Measurements from ENCODE around the gene TBC1D1. TPM values are rescaled to one million over a fixed set of nuclear protein-coding genes. Genes with fewer than 3 reads are reported as not detected.

The TBC1D1 gene
- total RNA-seq, 1 experiment from 2014 or later, result 42.6 TPM

DNA sequence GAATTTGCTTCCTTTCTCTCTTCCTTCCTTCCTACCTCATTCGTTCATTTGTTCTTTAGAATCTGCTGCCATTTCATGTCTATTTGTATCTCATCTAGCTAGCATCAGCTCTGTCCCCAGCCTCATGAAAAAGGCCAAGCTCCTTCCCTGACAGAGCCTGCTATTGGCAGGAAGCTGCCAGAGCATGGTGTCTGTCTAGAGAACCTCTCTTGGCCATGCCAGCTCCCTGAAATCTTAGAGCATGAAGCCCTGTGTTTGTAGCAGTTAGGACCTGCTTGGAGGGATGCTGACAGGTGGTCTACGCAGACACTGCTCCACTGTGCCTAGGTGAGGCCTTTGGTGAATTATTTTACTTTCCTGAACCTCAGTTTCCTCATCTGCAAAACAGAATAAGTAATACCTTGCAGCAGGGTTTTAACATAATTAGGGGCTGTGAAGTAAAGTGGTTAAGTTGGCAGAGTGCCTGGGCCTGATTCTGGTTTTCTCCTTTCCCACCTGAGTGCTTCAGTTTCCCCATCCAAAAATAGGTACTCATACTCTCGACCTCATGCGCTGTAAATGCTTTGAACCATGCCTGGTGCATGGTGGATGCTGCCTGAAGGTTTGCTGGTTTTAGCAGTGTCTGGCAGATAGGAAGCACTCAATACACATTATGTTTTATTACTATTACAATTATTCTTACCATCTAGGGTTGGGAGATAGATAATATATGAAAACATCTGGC is 74.0 kb downstream of the TBC1D1 start:
- intact Hi-C loops (cut with micrococcal nuclease; ENCODE audit: unreplicated experiment), result no loop called here
- no peak for DNase-seq (ENCODE audit: low spot score)
- H3K9me3 ChIP-seq (ENCODE audit: low read depth, low read length, poor library complexity, severe bottlenecking), result no peaks in the 10 kb centered on the region
- no peak for TF ChIP-seq EZH2 (IDR thresholded peaks at IDR 0.05; ENCODE audit: borderline replicate concordance, low read depth, low read length, poor library complexity, severe bottlenecking)
- TF ChIP-seq, protein P1, sequence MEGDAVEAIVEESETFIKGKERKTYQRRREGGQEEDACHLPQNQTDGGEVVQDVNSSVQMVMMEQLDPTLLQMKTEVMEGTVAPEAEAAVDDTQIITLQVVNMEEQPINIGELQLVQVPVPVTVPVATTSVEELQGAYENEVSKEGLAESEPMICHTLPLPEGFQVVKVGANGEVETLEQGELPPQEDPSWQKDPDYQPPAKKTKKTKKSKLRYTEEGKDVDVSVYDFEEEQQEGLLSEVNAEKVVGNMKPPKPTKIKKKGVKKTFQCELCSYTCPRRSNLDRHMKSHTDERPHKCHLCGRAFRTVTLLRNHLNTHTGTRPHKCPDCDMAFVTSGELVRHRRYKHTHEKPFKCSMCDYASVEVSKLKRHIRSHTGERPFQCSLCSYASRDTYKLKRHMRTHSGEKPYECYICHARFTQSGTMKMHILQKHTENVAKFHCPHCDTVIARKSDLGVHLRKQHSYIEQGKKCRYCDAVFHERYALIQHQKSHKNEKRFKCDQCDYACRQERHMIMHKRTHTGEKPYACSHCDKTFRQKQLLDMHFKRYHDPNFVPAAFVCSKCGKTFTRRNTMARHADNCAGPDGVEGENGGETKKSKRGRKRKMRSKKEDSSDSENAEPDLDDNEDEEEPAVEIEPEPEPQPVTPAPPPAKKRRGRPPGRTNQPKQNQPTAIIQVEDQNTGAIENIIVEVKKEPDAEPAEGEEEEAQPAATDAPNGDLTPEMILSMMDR (conservative IDR thresholded peaks at IDR 0.05; ENCODE audit: low read depth, low read length), result no peak
- H3K4me1 ChIP-seq (ENCODE audit: insufficient read depth, low read length, poor library complexity, severe bottlenecking), result no peaks in the 10 kb centered on the region
- no TSS peak for BruUV-seq (replicated peaks)
- ChIA-PET CTCF (no interaction called here), POLR2A (ENCODE audit: low non-redundant PET) (no interaction called here)
- H3K36me3 ChIP-seq (ENCODE audit: insufficient read depth, low read length, poor library complexity, severe bottlenecking), result no peaks in the 10 kb centered on the region
- no peaks in the 10 kb centered on the region for H3K27me3 ChIP-seq (replicated peaks; ENCODE audit: insufficient read depth, low read depth, low read length, poor library complexity)
- H3K27ac ChIP-seq (ENCODE audit: low read depth, low read length, poor library complexity, severe bottlenecking), result no peak overlapping the region
- no peak overlapping the region for H3K4me3 ChIP-seq (ENCODE audit: low read depth, low read length, poor library complexity, severe bottlenecking)

DNA sequence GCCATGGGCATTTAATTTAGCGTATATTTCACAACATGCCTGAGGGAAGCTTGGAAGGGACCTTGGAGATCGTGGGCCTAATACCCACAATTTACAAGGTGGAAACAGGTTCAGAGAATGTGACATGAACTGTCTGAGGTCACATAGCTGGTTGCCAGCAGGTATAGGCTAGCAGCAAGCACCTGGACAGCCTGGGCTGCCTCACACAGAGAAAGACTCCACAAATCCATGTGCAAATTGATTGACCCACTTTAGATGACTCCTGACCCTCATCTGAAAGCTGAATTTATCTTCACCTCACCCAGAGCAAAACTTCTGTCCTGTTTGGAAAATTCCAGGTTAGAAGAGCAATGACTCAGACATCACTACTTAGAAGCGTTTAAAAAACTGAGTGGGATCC is 75.2 kb downstream of the TBC1D1 start:
- H3K4me3 ChIP-seq (ENCODE audit: low read depth, low read length, poor library complexity, severe bottlenecking), result no peak overlapping the region
- no peak for DNase-seq (ENCODE audit: low spot score)
- intact Hi-C loops (cut with micrococcal nuclease; ENCODE audit: unreplicated experiment), result no loop called here
- no peaks in the 10 kb centered on the region for H3K36me3 ChIP-seq (ENCODE audit: insufficient read depth, low read length, poor library complexity, severe bottlenecking)
- H3K4me1 ChIP-seq (ENCODE audit: insufficient read depth, low read length, poor library complexity, severe bottlenecking), result no peaks in the 10 kb centered on the region
- no TSS peak for BruUV-seq (replicated peaks)
- CTCF ChIA-PET, result no interaction called here
- POLR2A ChIA-PET (ENCODE audit: low non-redundant PET), result no interaction called here
- no peaks in the 10 kb centered on the region for H3K9me3 ChIP-seq (ENCODE audit: low read depth, low read length, poor library complexity, severe bottlenecking)
- no peak overlapping the region for H3K27ac ChIP-seq (ENCODE audit: low read depth, low read length, poor library complexity, severe bottlenecking)
- no peaks in the 10 kb centered on the region for H3K27me3 ChIP-seq (replicated peaks; ENCODE audit: insufficient read depth, low read depth, low read length, poor library complexity)
- TF ChIP-seq, protein P1 (conservative IDR thresholded peaks at IDR 0.05; ENCODE audit: low read depth, low read length), result no peak
- TF ChIP-seq EZH2 (IDR thresholded peaks at IDR 0.05; ENCODE audit: borderline replicate concordance, low read depth, low read length, poor library complexity, severe bottlenecking), result no peak

DNA sequence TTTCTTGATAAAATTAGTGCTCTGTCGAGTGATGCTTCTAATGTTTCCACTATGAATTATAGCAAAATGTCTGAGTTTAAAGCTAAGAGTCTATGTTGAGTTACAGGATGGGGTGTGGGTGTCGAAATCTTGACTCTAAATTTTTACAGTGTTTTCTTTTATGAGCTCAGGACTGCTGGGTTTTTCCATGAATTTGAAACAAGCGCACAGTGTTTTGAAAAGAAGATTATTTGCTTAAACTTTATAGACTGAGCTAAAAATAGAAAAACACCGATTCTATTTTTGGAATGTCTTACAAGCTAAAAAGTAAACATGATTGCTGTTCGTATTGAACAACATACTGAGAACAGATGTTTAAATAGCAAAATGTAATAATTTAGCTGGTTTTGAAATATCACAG is 76.9 kb downstream of the TBC1D1 start:
- Histone ChIP-seq H3K4me3 (ENCODE audit: low read depth, low read length, poor library complexity, severe bottlenecking) (no peak overlapping the region), H3K27me3 (replicated peaks; ENCODE audit: insufficient read depth, low read depth, low read length, poor library complexity) (no peaks in the 10 kb centered on the region), H3K36me3 (ENCODE audit: insufficient read depth, low read length, poor library complexity, severe bottlenecking) (no peaks in the 10 kb centered on the region), H3K9me3 (ENCODE audit: low read depth, low read length, poor library complexity, severe bottlenecking) (no peaks in the 10 kb centered on the region), H3K27ac (ENCODE audit: low read depth, low read length, poor library complexity, severe bottlenecking) (no peak overlapping the region), H3K4me1 (ENCODE audit: insufficient read depth, low read length, poor library complexity, severe bottlenecking) (no peaks in the 10 kb centered on the region)
- intact Hi-C loops (cut with micrococcal nuclease; ENCODE audit: unreplicated experiment), result no loop called here
- POLR2A ChIA-PET (ENCODE audit: low non-redundant PET), result no interaction called here
- CTCF ChIA-PET, result interaction anchor here (0.5 kb wide), 1 partner anchor 254 kb away, joined by 8 read pairs; no protein-coding TSS in a partner anchor
- no peak for TF ChIP-seq EZH2 (IDR thresholded peaks at IDR 0.05; ENCODE audit: borderline replicate concordance, low read depth, low read length, poor library complexity, severe bottlenecking)
- TF ChIP-seq, protein P1 (conservative IDR thresholded peaks at IDR 0.05; ENCODE audit: low read depth, low read length), result no peak
- BruUV-seq (replicated peaks), result no TSS peak
- no peak for DNase-seq (ENCODE audit: low spot score)
